GM12878 (cell line): ENCODE data around the gene PHF10. TPM values are rescaled to one million over a fixed set of nuclear protein-coding genes. Genes with fewer than 3 reads are reported as not detected.

Experiments
- ATAC-seq: fragments of 200-7000 bp; cut with Tn5 transposase; 3 replicates; pipeline ENCODE4 v1.9.1; 2020; ENCODE audit warnings: mild to moderate bottlenecking, moderate library complexity
- BruUV-seq: library from RNA; stranded (reverse); fragments of 400-500 nt; replicated peaks from 2 replicates; lab custom pipeline; 2021; lab: Mats Ljungman, UMichigan
- CTCF ChIA-PET: fragments of 300-600 bp; sonication (Branson Sonifier 250); formaldehyde crosslinking; extraction: SDS; loops from one replicate; lab custom pipeline; 2021; ENCODE audit warnings: inconsistent platforms; lab: Yijun Ruan, JAX
- POLR2A ChIA-PET: fragments of 350-600 bp; formaldehyde crosslinking; extraction: SDS; loops from one replicate; lab custom pipeline; 2021; ENCODE audit warnings: inconsistent platforms; lab: Charles Lee
- RAD21 ChIA-PET: fragments of 300-600 bp; sonication (Branson Sonifier 250); formaldehyde crosslinking; loops from one replicate; lab custom pipeline; 2023; ENCODE audit warnings: antibody characterized with exemption; ENCODE audit not compliant: unreplicated experiment; lab: Charles Lee
- SMC1A ChIA-PET: fragments of 300-600 bp; sonication (Branson Sonifier 250); formaldehyde crosslinking; loops from one replicate; lab custom pipeline; 2023; ENCODE audit not compliant: unreplicated experiment, uncharacterized antibody; lab: Charles Lee
- DNase-seq: peaks from one replicate; pipeline ENCODE4 v3.0.0-alpha.2; 2011; ENCODE audit warnings: low read depth, low spot score
- FAIRE-seq: peaks from 3 replicates; lab custom pipeline; 2011; peaks lifted over from hg19 to GRCh38; lab: Jason Lieb, UNC
- H2AFZ ChIP-seq: 2 replicates; pipeline ENCODE4 v1.6.0; 2011; ENCODE audit warnings: low read depth, low read length, control low read depth; ENCODE audit not compliant: control insufficient read depth
- H3K27ac ChIP-seq: 2 replicates; pipeline ENCODE4 v1.5.1; 2011; ENCODE audit warnings: control low read depth; ENCODE audit not compliant: control insufficient read depth, insufficient read depth
- H3K27me3 ChIP-seq, 2 experiments: replicated peaks in 1 of 2; 2 replicates each; pipeline versions ENCODE4 v1.6.0 to v1.6.1; 2011; ENCODE audit warnings: low read length in 1 of 2; ENCODE audit not compliant: control insufficient read depth in 2 of 2, insufficient read depth in 2 of 2
- H3K36me3 ChIP-seq, 2 experiments: 2 replicates each; pipeline ENCODE4 v1.5.1; 2011; ENCODE audit warnings: low read length in 1 of 2; ENCODE audit not compliant: control insufficient read depth in 2 of 2, insufficient read depth in 2 of 2
- H3K4me1 ChIP-seq: 2 replicates; pipeline ENCODE4 v1.6.1; 2011; ENCODE audit warnings: mild to moderate bottlenecking, low read length, moderate library complexity, mixed read lengths; ENCODE audit not compliant: control insufficient read depth, insufficient read depth
- H3K4me2 ChIP-seq: 2 replicates; pipeline ENCODE4 v1.6.0; 2011; ENCODE audit warnings: control low read depth; ENCODE audit not compliant: control insufficient read depth, insufficient read depth
- H3K4me3 ChIP-seq: fragments of 200-600 bp; sonication (generic); 2 replicates; pipeline ENCODE4 v1.5.1; 2016
- H3K79me2 ChIP-seq: 2 replicates; pipeline ENCODE4 v1.6.0; 2011; ENCODE audit warnings: low read length; ENCODE audit not compliant: control insufficient read depth, insufficient read depth
- H3K9ac ChIP-seq: 2 replicates; pipeline ENCODE4 v1.8.0; 2011; ENCODE audit warnings: low read length, control low read depth, mixed read lengths; ENCODE audit not compliant: control insufficient read depth, insufficient read depth
- H3K9me3 ChIP-seq: replicated peaks from 3 replicates; pipeline ENCODE4 v1.5.1; 2011; ENCODE audit warnings: mild to moderate bottlenecking, low read length; ENCODE audit not compliant: control insufficient read depth, insufficient read depth
- H4K20me1 ChIP-seq: 2 replicates; pipeline ENCODE4 v1.6.0; 2011; ENCODE audit not compliant: control insufficient read depth, insufficient read depth
- ASH2L ChIP-seq: fragments of 300-600, 200-600 bp; sonication (generic); IDR thresholded peaks from 2 replicates; pipeline ENCODE4 v1.6.1; 2017; ENCODE audit warnings: low read depth, mild to moderate bottlenecking, borderline replicate concordance
- ATF7 ChIP-seq: fragments of 450-650 bp; IDR thresholded peaks from 2 replicates; pipeline ENCODE4 v1.6.1; 2016; ENCODE audit warnings: low read depth, mild to moderate bottlenecking
- DPF2 ChIP-seq: fragments of 450-650 bp; IDR thresholded peaks from 2 replicates; pipeline ENCODE4 v1.6.1; 2017; ENCODE audit warnings: mild to moderate bottlenecking
- EZH2 ChIP-seq: IDR thresholded peaks from 2 replicates; pipeline ENCODE4 v1.6.1; 2012; ENCODE audit warnings: low read depth, mild to moderate bottlenecking, control low read depth, inconsistent platforms, low read length, borderline replicate concordance; ENCODE audit not compliant: control insufficient read depth
- IKZF1 ChIP-seq: fragments of 450-650 bp; conservative IDR thresholded peaks from 2 replicates; pipeline ENCODE4 v1.6.1; 2017; ENCODE audit warnings: antibody characterized with exemption, mild to moderate bottlenecking
- IKZF2 ChIP-seq, 2 experiments: fragments of 450-650 bp; IDR thresholded peaks; 2 replicates each; pipeline ENCODE4 v1.6.1; 2017; ENCODE audit warnings: mild to moderate bottlenecking in 2 of 2, moderate library complexity in 2 of 2
- JUND ChIP-seq: IDR thresholded peaks from 2 replicates; pipeline ENCODE4 v1.6.1; 2012; ENCODE audit warnings: low read depth, mild to moderate bottlenecking, low read length, improper control_type of control experiment, moderate library complexity
- LARP7 ChIP-seq: fragments of 450-650 bp; IDR thresholded peaks from 2 replicates; pipeline ENCODE4 v1.6.1; 2017; ENCODE audit warnings: mild to moderate bottlenecking
- NR2F1 ChIP-seq: fragments of 450-650 bp; conservative IDR thresholded peaks from 2 replicates; pipeline ENCODE4 v1.6.1; 2017; ENCODE audit warnings: mild to moderate bottlenecking
- PAX5 ChIP-seq: IDR thresholded peaks from 2 replicates; pipeline ENCODE4 v1.6.1; 2011; ENCODE audit warnings: low read depth, low read length, borderline replicate concordance
- RAD51 ChIP-seq: fragments of 450-650 bp; IDR thresholded peaks from 2 replicates; pipeline ENCODE4 v1.6.1; 2016; ENCODE audit warnings: moderate library complexity, mild to moderate bottlenecking, inconsistent platforms
- SMARCA5 ChIP-seq: fragments of 450-650 bp; IDR thresholded peaks from 2 replicates; pipeline ENCODE4 v1.6.1; 2017; ENCODE audit warnings: mild to moderate bottlenecking
- SUZ12 ChIP-seq: fragments of 200-600 bp; sonication (generic); IDR thresholded peaks from one replicate; pipeline ENCODE4 v1.6.1; 2018; ENCODE audit warnings: antibody characterized with exemption, mild to moderate bottlenecking; ENCODE audit not compliant: unreplicated experiment
- WGBS: methylation state at CpG from one replicate; pipeline ENCODE4 v1.1.6; 2016; ENCODE audit warnings: low lambda C conversion rate; ENCODE audit not compliant: insufficient replicate concordance, insufficient coverage; ENCODE audit errors: missing lambda C conversion rate; 5-methylcytosine and 5-hydroxymethylcytosine counted together
- in situ Hi-C: fragments of 300-500 bp; cut with MboI; formaldehyde crosslinking; loops from 9 replicates; pipeline ENCODE4 v1.14.3; 2018; ENCODE audit warnings: mixed read lengths
- intact Hi-C: fragments of 100-400 bp; cut with micrococcal nuclease; formaldehyde crosslinking; loops from one replicate; pipeline ENCODE4 v1.14.2; 2022; ENCODE audit not compliant: unreplicated experiment
- polyA plus RNA-seq, 11 experiments: library from polyadenylated mRNA; depleted of rRNA in 4 of 11; unstranded in 6 of 11; stranded (reverse) in 5 of 11; fragments of >200 nt; fragmentation: Nextera tagmentation in 4 of 11; fragmentation: Illumina TruSeq in 1 of 11; extraction: Ambion mirVana in 4 of 11; extraction: Trizol in 1 of 11; gene quantifications; 1 replicate in 1 of 11; 2 replicates in 10 of 11; pipeline versions ENCODE4 v1.2.1 to v1.2.3, GENCODE V29; 2011 to 2016; ENCODE audit warnings: inconsistent platforms in 2 of 11, missing spikeins in 2 of 11, low read depth in 1 of 11
- total RNA-seq, 4 experiments: library from RNA; depleted of rRNA in 3 of 4; stranded (reverse); fragments of >200 nt in 3 of 4; fragmentation: Illumina TruSeq in 1 of 4; extraction: Trizol in 1 of 4; gene quantifications; 2 replicates each; pipeline versions ENCODE4 v1.2.1 to v1.2.3, GENCODE V29; 2013 to 2021
- TF ChIP-seq, protein P1 (sequence below): fragments of 450-650 bp; conservative IDR thresholded peaks from 2 replicates; pipeline ENCODE4 v1.6.1; 2017; ENCODE audit warnings: mild to moderate bottlenecking, moderate library complexity
- TF ChIP-seq, protein P2 (sequence below): fragments of 450-650 bp; IDR thresholded peaks from 2 replicates; pipeline ENCODE4 v1.6.1; 2017; ENCODE audit warnings: mild to moderate bottlenecking, moderate library complexity
- TF ChIP-seq, protein P3 (sequence below): IDR thresholded peaks from 2 replicates; pipeline ENCODE4 v1.6.1; 2012; ENCODE audit warnings: low read length, inconsistent platforms

PHF10 gene
- total and polyA plus RNA-seq, 10 of the 15 experiments (the other 5 are each of a cell fraction or from before 2014, with no cell fraction given), result 3.8 to 35.6 (median 15.8) TPM

DNA sequence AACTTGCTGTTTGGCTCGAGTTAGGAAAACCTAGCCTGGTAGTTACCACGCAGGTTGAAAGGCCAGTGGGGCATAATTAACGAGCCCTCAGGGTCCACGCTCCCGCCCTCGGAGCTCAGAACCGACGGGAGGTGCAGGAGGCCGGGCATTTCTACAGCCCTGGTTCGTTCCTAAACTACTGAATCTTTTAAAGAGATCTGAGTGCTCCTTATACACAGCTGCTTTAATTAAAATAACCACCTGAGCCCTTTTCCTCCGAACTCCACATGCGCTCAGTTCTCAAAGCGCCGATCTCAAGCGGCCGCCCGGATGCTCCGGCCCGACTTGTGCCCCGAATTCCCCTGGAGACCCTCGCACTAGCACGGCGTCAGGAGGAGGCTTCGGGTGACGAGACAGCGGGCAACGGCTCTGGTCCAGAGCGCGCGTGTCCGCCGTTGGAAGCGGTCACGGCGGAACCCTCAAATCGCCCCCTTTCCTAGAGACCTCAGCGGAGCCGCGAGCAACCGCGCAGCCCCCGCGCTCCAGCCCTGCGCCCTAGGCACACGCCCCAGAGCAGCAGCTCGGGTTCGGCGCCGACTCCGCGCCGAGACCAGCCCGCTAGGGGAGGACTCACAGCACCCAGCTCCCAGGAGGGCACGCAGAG lies 22.9 kb downstream of the PHF10 start:
- no peaks in the 10 kb centered on the region for H4K20me1 ChIP-seq
- peak overlapping the region; percentile 61 for H3K9ac ChIP-seq
- DNase-seq (no peak), FAIRE-seq (no peak), ATAC-seq (peak; percentile 13)
- ChIA-PET RAD21 (interaction anchor here (0.6 to 2.3 kb wide), 6 partner anchors 18 to 51 kb away, joined by 3 to 9 read pairs (median 4); no protein-coding TSS in a partner anchor), POLR2A (interaction anchor here (0.5 to 5.3 kb wide), 9 partner anchors 9 to 1857 kb away, joined by 3 to 32 read pairs (median 4); partner anchors contain the start of genes DYNLT2, ERMARD and PHF10), SMC1A (interaction anchor here (1.6 to 5.6 kb wide), 2 partner anchors 16 to 22 kb away, joined by 7 to 39 read pairs; no protein-coding TSS in a partner anchor), CTCF (interaction anchor here (0.9 to 1.6 kb wide), 4 partner anchors 9 to 24 kb away, joined by 3 to 6 read pairs (median 5); no protein-coding TSS in a partner anchor)
- H3K4me3 ChIP-seq, result peak overlapping the region; percentile 99
- WGBS, result 1% methylated on average over 53 of the region's 54 CpGs
- no peaks in the 10 kb centered on the region; the same call in 2 of the 3 replicates for H3K9me3 ChIP-seq
- peaks cover 46% of the 10 kb centered on the region for H3K79me2 ChIP-seq
- peaks cover 7% of the 10 kb centered on the region for H3K4me1 ChIP-seq
- H3K27ac ChIP-seq, result peak overlapping the region; percentile 70
- intact Hi-C loops, result loop anchor here (5.0 kb wide), 2 partner anchors 611 to 851 kb away; partner anchors contain the start of genes PSMB1 and TBP
- peak overlapping the region; percentile 95 for H2AFZ ChIP-seq
- H3K4me2 ChIP-seq, result peak overlapping the region; percentile 57
- H3K27me3 ChIP-seq, result no peaks in the 10 kb centered on the region
- BruUV-seq, result TSS peak; percentile 88
- peaks cover 0 to 4% of the 10 kb centered on the region in 2 experiments; a peak in 3 of 4 replicates for H3K36me3 ChIP-seq
- in situ Hi-C loops, result loop anchor here (5.0 kb wide), 1 partner anchor 851 kb away; the partner anchor contains the start of genes PSMB1 and TBP
- TF ChIP-seq DPF2, result 0 out of 2 replicates have a peak, but pooled peaks have one; percentile 45
- TF ChIP-seq, protein P1, sequence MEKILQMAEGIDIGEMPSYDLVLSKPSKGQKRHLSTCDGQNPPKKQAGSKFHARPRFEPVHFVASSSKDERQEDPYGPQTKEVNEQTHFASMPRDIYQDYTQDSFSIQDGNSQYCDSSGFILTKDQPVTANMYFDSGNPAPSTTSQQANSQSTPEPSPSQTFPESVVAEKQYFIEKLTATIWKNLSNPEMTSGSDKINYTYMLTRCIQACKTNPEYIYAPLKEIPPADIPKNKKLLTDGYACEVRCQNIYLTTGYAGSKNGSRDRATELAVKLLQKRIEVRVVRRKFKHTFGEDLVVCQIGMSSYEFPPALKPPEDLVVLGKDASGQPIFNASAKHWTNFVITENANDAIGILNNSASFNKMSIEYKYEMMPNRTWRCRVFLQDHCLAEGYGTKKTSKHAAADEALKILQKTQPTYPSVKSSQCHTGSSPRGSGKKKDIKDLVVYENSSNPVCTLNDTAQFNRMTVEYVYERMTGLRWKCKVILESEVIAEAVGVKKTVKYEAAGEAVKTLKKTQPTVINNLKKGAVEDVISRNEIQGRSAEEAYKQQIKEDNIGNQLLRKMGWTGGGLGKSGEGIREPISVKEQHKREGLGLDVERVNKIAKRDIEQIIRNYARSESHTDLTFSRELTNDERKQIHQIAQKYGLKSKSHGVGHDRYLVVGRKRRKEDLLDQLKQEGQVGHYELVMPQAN, result peak; percentile 81; the same call in 1 of the 2 replicates
- no peak for TF ChIP-seq EZH2
- TF ChIP-seq, protein P2, sequence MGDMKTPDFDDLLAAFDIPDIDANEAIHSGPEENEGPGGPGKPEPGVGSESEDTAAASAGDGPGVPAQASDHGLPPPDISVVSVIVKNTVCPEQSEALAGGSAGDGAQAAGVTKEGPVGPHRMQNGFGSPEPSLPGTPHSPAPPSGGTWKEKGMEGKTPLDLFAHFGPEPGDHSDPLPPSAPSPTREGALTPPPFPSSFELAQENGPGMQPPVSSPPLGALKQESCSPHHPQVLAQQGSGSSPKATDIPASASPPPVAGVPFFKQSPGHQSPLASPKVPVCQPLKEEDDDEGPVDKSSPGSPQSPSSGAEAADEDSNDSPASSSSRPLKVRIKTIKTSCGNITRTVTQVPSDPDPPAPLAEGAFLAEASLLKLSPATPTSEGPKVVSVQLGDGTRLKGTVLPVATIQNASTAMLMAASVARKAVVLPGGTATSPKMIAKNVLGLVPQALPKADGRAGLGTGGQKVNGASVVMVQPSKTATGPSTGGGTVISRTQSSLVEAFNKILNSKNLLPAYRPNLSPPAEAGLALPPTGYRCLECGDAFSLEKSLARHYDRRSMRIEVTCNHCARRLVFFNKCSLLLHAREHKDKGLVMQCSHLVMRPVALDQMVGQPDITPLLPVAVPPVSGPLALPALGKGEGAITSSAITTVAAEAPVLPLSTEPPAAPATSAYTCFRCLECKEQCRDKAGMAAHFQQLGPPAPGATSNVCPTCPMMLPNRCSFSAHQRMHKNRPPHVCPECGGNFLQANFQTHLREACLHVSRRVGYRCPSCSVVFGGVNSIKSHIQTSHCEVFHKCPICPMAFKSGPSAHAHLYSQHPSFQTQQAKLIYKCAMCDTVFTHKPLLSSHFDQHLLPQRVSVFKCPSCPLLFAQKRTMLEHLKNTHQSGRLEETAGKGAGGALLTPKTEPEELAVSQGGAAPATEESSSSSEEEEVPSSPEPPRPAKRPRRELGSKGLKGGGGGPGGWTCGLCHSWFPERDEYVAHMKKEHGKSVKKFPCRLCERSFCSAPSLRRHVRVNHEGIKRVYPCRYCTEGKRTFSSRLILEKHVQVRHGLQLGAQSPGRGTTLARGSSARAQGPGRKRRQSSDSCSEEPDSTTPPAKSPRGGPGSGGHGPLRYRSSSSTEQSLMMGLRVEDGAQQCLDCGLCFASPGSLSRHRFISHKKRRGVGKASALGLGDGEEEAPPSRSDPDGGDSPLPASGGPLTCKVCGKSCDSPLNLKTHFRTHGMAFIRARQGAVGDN, result 0 out of 2 replicates have a peak, but pooled peaks have one; percentile 16
- no peak for TF ChIP-seq ATF7
- no peak for TF ChIP-seq SUZ12
- TF ChIP-seq NR2F1, result 0 out of 2 replicates have a peak, but pooled peaks have one; percentile 17
- TF ChIP-seq ASH2L, result 0 out of 2 replicates have a peak, but pooled peaks have one; percentile 37
- peak; percentile 68; the same call in 1 of the 2 replicates for TF ChIP-seq SMARCA5
- peak; percentile 53 for TF ChIP-seq IKZF1
- no peak for TF ChIP-seq JUND
- TF ChIP-seq IKZF2 (IDR thresholded peaks at IDR 0.05), result 0 out of 4 replicates have a peak, but pooled peaks of 1 of the 2 experiments have one; percentile 12
- TF ChIP-seq PAX5, result peak; percentile 7; the same call in 1 of the 2 replicates
- peak; percentile 53; the same call in 1 of the 2 replicates for TF ChIP-seq LARP7
- TF ChIP-seq, protein P3, sequence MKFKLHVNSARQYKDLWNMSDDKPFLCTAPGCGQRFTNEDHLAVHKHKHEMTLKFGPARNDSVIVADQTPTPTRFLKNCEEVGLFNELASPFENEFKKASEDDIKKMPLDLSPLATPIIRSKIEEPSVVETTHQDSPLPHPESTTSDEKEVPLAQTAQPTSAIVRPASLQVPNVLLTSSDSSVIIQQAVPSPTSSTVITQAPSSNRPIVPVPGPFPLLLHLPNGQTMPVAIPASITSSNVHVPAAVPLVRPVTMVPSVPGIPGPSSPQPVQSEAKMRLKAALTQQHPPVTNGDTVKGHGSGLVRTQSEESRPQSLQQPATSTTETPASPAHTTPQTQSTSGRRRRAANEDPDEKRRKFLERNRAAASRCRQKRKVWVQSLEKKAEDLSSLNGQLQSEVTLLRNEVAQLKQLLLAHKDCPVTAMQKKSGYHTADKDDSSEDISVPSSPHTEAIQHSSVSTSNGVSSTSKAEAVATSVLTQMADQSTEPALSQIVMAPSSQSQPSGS, result no peak
- no peak for TF ChIP-seq RAD51
